ENCODE data around the gene CREB3L2. TPM values are rescaled to one million over a fixed set of nuclear protein-coding genes. Genes with fewer than 3 reads are reported as not detected.

CREB3L2 gene
- total and polyA plus RNA-seq, 2 of the 13 experiments (the other 11 are each of a cell fraction or from before 2014, with no cell fraction given), result 22.1 to 41.1 TPM

- H3K79me2 ChIP-seq (ENCODE audit: insufficient read depth, low read length), result no peaks in the 10 kb centered on the region
- H3K4me3 ChIP-seq (replicated peaks in 1 of 3; ENCODE audit: insufficient read depth in 1 of 3, low read depth in 2 of 3, low read length in 3 of 3), result no peak overlapping the region
- H3K4me1 ChIP-seq (ENCODE audit: insufficient read depth, low read length), result no peaks in the 10 kb centered on the region
- in situ Hi-C loops (cut with HindIII; ENCODE audit: extremely low pct_ligation_motif_present, low pct_unique_long_range_greater_than_20kb), result no loop called here
- 94% methylated on average over 3 of the region's 3 CpGs for WGBS (ENCODE audit: low lambda C conversion rate)
- intact Hi-C loops (cut with micrococcal nuclease; ENCODE audit: unreplicated experiment), result no loop called here
- no peak overlapping the region for H3K9ac ChIP-seq (ENCODE audit: insufficient read depth, low read depth, low read length)
- H3K4me2 ChIP-seq (ENCODE audit: low read depth, low read length), result no peak overlapping the region
- peaks cover 9 to 30% of the 10 kb centered on the region in 2 experiments; a peak in 4 of 5 replicates for H3K36me3 ChIP-seq (replicated peaks in 1 of 2; ENCODE audit: control insufficient read depth in 1 of 2, insufficient read depth in 2 of 2, low read length in 2 of 2)
- no peaks in the 10 kb centered on the region for H4K20me1 ChIP-seq (ENCODE audit: insufficient read depth, low read length)
- peaks cover 11% of the 10 kb centered on the region for H3K9me3 ChIP-seq (ENCODE audit: low read length)
- H3K27ac ChIP-seq (ENCODE audit: extremely low read length, insufficient read depth, low read length), result no peak overlapping the region
- no peak overlapping the region for H2AFZ ChIP-seq (ENCODE audit: low read length)
- no peak for FAIRE-seq
- ChIA-PET CTCF (ENCODE audit: low intra/inter-chr PET ratio, low total read pairs) (no interaction called here), POLR2A (no interaction called here)
- DNase-seq (ENCODE audit: low spot score), result no peak
- ATAC-seq, result no peak
- TSS peak; percentile 7 for BruUV-seq (replicated peaks)
- H3K27me3 ChIP-seq (ENCODE audit: control insufficient read depth in 1 of 2, insufficient read depth in 2 of 2, low read length in 2 of 2), result no peaks in the 10 kb centered on the region
- TF ChIP-seq TBP (CRISPR knock-in tag; IDR thresholded peaks at IDR 0.05) (no peak), ZNF382 (CRISPR knock-in tag; IDR thresholded peaks at IDR 0.05; ENCODE audit: borderline replicate concordance) (no peak), ZNF775 (CRISPR knock-in tag; IDR thresholded peaks at IDR 0.05; ENCODE audit: borderline replicate concordance) (no peak), LRRFIP1 (CRISPR knock-in tag; conservative IDR thresholded peaks at IDR 0.05) (no peak), ZNF773 (CRISPR knock-in tag; IDR thresholded peaks at IDR 0.05; ENCODE audit: borderline replicate concordance) (no peak), ZKSCAN8 (CRISPR knock-in tag; IDR thresholded peaks at IDR 0.05; ENCODE audit: borderline replicate concordance) (no peak), ZBTB42 (CRISPR knock-in tag; IDR thresholded peaks at IDR 0.05) (no peak), JUNB (CRISPR knock-in tag; IDR thresholded peaks at IDR 0.05; ENCODE audit: borderline replicate concordance) (no peak), ZNF607 (CRISPR knock-in tag; IDR thresholded peaks at IDR 0.05; ENCODE audit: borderline replicate concordance) (no peak), ZNF138 (CRISPR knock-in tag; IDR thresholded peaks at IDR 0.05; ENCODE audit: low read depth) (no peak), BORCS8-MEF2B (CRISPR knock-in tag; IDR thresholded peaks at IDR 0.05) (no peak), ATAD3A (CRISPR knock-in tag; IDR thresholded peaks at IDR 0.05) (no peak), NR2F6 (IDR thresholded peaks at IDR 0.05) (no peak), NR2F6 (CRISPR knock-in tag; IDR thresholded peaks at IDR 0.05) (no peak), ZNF709 (CRISPR knock-in tag; IDR thresholded peaks at IDR 0.05) (no peak), HOMEZ (CRISPR knock-in tag; IDR thresholded peaks at IDR 0.05; ENCODE audit: low read depth) (no peak), TCF12 (IDR thresholded peaks at IDR 0.05) (no peak), TCF12 (CRISPR knock-in tag; IDR thresholded peaks at IDR 0.05) (no peak), NCOR1 (IDR thresholded peaks at IDR 0.05; ENCODE audit: borderline replicate concordance, low read length) (no peak)
These were observed 134.6 kb downstream of the CREB3L2 start for GRCh38 chr7:137867289-137867688.
